Measurements from ENCODE around the gene UFSP2.

DNA sequence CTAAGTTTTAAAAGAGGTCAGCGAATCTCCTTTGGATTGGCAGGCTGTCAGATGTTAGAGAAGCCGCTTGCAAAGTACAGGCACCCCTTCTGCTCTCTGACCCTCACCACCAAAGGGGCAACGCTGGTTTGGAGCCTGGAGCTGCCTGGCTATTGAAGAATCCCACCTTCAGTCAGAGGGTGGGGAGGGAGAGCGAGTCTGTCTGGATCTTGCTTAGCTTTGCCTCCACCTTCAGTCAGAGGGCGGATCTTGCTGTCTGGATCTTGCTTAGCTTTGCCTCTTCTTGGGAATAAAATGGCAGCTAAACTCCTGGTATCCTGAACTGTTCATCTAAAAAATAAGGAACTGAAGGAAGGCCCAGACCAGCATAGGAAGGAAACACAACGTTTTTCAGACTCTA, 38.4 kb upstream of the UFSP2 start:
- TF ChIP-seq ZNF8 (CRISPR knock-in tag; IDR thresholded peaks at IDR 0.05): no peak
- TF ChIP-seq PATZ1 (CRISPR knock-in tag; IDR thresholded peaks at IDR 0.05; ENCODE audit: borderline replicate concordance): no peak
- no peak for TF ChIP-seq SNAI2 (CRISPR knock-in tag; IDR thresholded peaks at IDR 0.05)
- TF ChIP-seq ARNTL (CRISPR knock-in tag; IDR thresholded peaks at IDR 0.05; ENCODE audit: borderline replicate concordance, low read depth): no peak
- TF ChIP-seq PPARA (CRISPR knock-in tag; IDR thresholded peaks at IDR 0.05; ENCODE audit: borderline replicate concordance): no peak
- TF ChIP-seq ESRRG (CRISPR knock-in tag; IDR thresholded peaks at IDR 0.05): no peak
- no peak for TF ChIP-seq ISL1 (CRISPR knock-in tag; IDR thresholded peaks at IDR 0.05)
- TF ChIP-seq ZFP3 (CRISPR knock-in tag; IDR thresholded peaks at IDR 0.05): no peak

All from SK-N-SH treated with all-trans-retinoic acid at 6 μM for 48 hours (cell line).